Fibroblast of skin of left quadriceps (primary cell): ENCODE measurements around the gene ALG8.

Source experiments
- DNase-seq, 2 experiments: peaks; one replicate each; pipeline ENCODE4 v3.0.0-alpha.2; 2013; ENCODE audit warnings: low read depth in 2 of 2

ALG8 gene

DNA sequence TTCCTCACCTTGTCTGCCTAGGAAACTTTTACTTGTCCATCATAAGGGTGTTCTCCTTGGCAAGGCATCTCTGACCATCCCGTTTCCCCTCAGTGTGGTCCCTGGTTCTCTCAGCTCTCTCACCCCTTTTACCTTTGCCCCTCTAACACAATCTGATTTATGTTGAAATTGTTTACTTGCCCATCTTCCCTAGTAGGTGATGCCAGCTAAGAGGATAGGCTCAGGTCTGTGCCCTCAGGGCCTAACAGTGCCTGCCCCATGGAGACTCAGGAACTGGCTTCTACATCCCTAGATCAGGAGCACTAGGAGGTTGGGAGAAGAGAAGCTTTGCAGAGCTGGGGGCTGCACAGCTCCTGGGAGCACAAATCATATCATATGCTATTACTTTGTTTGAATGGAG lies 21.1 kb upstream of the ALG8 start:
- no peak for DNase-seq

- DNase-seq, result no peak
Observed at GRCh38 chr11:78158987-78159652, 19.7 kb upstream of the ALG8 start.

DNA sequence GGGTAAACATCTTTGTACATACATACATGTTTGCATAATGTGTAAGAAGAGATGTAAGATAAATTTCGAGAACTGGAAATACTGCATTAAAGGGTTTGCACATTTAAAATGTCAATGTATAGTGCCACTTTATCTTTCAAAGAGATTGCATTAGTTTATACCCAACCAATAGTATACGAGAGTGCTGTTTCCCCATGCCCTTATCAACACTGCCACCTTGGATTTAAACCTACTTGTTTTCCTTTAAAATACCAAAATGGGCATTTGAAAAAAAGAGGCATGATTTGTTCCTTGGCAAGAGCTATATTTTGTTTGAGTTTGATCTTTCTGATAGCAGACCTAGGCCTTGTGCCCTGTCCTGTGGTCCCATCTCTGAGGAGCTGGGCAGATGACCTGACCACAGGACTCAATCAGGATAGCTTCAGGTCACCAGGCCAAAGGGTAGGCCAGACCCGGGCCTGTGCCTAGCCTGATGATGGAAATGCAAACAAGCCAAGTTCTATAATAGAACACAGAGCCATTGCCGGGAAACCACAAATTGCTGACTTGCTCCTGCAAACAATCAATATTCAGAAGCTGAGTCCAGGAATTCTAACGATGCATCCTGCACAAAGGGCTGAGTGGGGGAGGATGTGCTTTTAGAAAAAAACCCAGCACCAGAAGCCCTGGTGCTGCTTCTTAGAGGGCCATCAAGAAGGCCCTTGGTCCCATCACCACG lies 16.9 kb upstream of the ALG8 start:
- peak; percentile 39 to 49 for DNase-seq

GRCh38 chr11:78151804-78152203 lies 12.4 kb upstream of the ALG8 start:
- DNase-seq, result no peak

- no peak for DNase-seq
Observed at GRCh38 chr11:78150754-78151153, 11.3 kb upstream of the ALG8 start.

GRCh38 chr11:78150346-78150745 lies 10.9 kb upstream of the ALG8 start:
- no peak for DNase-seq

DNA sequence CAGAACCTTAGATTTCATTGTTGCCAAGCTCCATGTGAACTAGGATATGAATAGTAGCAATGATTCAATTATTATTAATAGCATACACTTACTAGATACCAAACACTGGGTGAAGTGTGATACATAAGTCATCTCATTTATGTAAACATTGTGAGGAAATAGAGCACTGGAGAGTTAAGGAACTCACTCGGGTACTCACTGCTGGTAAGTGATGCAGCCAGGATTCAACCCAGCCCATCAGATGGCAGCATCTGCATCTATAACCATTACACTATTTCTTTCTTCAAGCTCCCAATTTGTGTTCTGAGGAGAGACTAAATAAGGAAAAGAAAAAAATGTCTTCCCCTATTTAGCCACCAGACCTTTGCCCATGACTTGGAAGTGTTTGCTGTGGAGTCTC lies 10.2 kb upstream of the ALG8 start:
- DNase-seq, result peak in 1 of 2 experiments; percentile 28

- DNase-seq, result no peak
Observed at GRCh38 chr11:78147807-78148206, 8.4 kb upstream of the ALG8 start.

- no peak for DNase-seq
Observed at GRCh38 chr11:78145511-78146025, 6.1 kb upstream of the ALG8 start.

GRCh38 chr11:78140392-78141077 lies 1.1 kb upstream of the ALG8 start:
- no peak for DNase-seq

DNA sequence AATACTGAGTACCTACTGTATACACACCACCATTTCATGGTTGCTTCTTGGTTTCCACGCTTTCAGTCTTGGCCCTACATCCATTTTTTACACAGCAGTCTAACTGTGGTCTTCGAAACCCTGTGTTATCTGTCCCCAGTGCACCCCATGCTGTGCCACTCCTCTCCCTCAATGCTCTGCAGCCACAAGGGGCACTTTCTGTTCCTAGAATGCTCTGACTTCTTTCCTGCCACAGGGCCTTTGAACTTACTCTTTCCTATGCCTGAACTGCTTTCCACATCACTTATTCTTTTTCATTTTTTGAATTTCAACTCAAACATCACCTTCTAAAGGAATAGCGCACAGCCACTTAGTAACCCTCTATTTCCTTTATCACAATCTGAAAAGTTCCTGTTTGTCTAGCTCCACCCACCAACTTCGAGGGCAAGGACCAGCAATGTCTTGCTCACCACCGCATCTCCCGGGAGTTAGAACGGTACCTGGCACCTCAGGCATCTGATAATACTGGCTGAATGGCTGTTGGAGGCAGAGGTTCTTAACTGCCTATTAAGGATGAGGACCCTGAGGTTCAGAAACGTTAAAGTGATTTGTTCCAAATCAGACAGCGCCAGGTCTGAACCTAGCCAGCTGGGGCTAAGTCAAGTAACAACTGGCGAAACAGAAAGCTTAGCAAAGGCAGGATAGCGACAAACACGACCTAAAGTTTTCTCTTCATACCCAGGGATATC lies 568 bp downstream of the ALG8 start:
- DNase-seq, result no peak

GRCh38 chr11:78138291-78138690 lies 1.1 kb downstream of the ALG8 start:
- no peak for DNase-seq

DNA sequence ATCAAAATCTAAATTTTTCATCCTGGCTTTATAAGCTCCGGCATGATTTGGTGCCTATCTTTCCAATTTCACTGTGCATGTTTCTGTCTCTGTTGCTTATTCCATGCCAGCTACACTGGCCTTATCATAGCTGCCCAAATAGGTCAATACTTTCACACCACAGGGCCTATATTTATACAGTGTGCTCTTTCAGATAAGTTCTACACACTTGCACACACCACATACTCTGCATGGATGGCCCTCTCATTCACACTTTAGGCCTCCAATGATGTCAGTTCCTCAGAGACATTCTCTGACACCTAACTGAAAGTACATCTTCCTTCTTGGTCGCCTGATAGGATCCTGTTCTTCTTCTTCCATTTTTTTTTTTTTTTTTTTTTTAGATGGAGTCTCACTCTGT lies 7.0 kb downstream of the ALG8 start:
- no peak for DNase-seq

- no peak for DNase-seq
Observed at GRCh38 chr11:78131956-78132355, 7.5 kb downstream of the ALG8 start.

DNA sequence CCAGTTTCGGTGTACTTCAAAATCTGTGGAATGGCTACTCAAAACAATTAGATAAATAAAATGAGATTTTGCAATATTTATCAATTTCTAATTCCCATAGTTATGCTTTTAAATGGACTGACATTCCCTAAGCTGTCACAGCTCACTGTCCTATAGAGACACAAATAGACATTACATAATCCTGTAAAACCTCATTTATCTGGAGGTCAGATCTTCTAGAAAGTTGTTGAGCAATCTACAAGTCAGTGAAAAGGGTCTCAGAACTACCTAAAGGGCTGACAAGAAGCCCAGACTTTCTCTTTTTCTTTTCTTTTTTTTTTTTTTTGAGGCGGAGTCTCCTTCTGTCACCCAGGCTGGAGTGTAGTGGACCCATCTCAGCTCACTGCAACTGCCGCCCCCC lies 12.0 kb downstream of the ALG8 start:
- no peak for DNase-seq

GRCh38 chr11:78112582-78113275 lies 26.7 kb downstream of the ALG8 start:
- DNase-seq, result no peak

GRCh38 chr11:78111298-78111697 lies 28.1 kb downstream of the ALG8 start:
- no peak for DNase-seq

DNA sequence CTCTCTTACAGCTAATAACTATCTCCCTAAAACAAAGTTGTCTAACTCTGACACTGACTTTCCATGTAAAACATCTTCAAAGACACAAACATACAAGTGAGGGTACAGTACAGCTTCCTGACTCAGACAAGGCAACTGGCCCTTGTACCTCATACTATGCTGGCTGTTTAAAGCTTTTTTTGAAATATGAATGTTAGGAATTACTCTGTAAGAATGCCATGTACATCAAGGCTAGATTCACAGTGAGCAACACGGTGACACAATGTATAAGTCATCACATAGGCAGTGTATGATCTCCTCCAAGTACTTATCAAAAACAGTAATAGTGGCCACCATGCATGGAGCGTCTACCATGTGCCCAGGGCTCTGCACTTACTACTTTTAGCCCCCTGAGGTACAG lies 28.6 kb downstream of the ALG8 start:
- no peak for DNase-seq

- DNase-seq, result no peak
Observed at GRCh38 chr11:78110351-78110750, 29.1 kb downstream of the ALG8 start.

GRCh38 chr11:78109081-78110015 lies 30.1 kb downstream of the ALG8 start:
- no peak for DNase-seq
